HG03571 (cell line): ENCODE measurements around the gene GRID1.

Experiments
- ATAC-seq: cut with Tn5 transposase; IDR thresholded peaks from one replicate; pipeline ENCODE4 v1.9.1; 2021; ENCODE audit not compliant: unreplicated experiment

GRID1 gene

GRCh38 chr10:85599081-85599480 is 767.5 kb downstream of the GRID1 start:
- ATAC-seq = no peak

GRCh38 chr10:85598646-85599045 is 767.9 kb downstream of the GRID1 start:
- no peak for ATAC-seq

GRCh38 chr10:85597006-85597405 is 769.6 kb downstream of the GRID1 start:
- no peak for ATAC-seq

- no peak for ATAC-seq
Measured at GRCh38 chr10:85596389-85596788, 770.2 kb downstream of the GRID1 start.

- no peak for ATAC-seq
Measured at GRCh38 chr10:85594239-85594638, 772.4 kb downstream of the GRID1 start.

- no peak for ATAC-seq
Measured at GRCh38 chr10:85593226-85593772, 773.3 kb downstream of the GRID1 start.

GRCh38 chr10:85581371-85581770 is 785.2 kb downstream of the GRID1 start:
- ATAC-seq = no peak

GRCh38 chr10:85580585-85580984 is 786.0 kb downstream of the GRID1 start:
- ATAC-seq = no peak

GRCh38 chr10:85578860-85579259 is 787.7 kb downstream of the GRID1 start:
- no peak for ATAC-seq

GRCh38 chr10:85575441-85575840 is 791.2 kb downstream of the GRID1 start:
- no peak for ATAC-seq

- ATAC-seq = no peak
Measured at GRCh38 chr10:85570871-85571270, 795.7 kb downstream of the GRID1 start.

GRCh38 chr10:85565381-85565780 is 801.2 kb downstream of the GRID1 start:
- no peak for ATAC-seq

GRCh38 chr10:85558533-85558932 is 808.1 kb downstream of the GRID1 start:
- no peak for ATAC-seq

- ATAC-seq = no peak
Measured at GRCh38 chr10:85557706-85558105, 808.9 kb downstream of the GRID1 start.

- ATAC-seq = no peak
Measured at GRCh38 chr10:85557077-85557476, 809.5 kb downstream of the GRID1 start.
